H1 (cell line): ENCODE measurements around the gene PEPD. TPM values are rescaled to one million over a fixed set of nuclear protein-coding genes. Genes with fewer than 3 reads are reported as not detected.

Source experiments
- CTCF ChIA-PET: fragments of 300-600 bp; sonication (Branson Sonifier 250); formaldehyde crosslinking; loops from one replicate; lab custom pipeline; 2021; ENCODE audit not compliant: partially characterized antibody; lab: Charles Lee
- POLR2A ChIA-PET: fragments of 300-600 bp; sonication (Branson Sonifier 250); formaldehyde crosslinking; loops from one replicate; lab custom pipeline; 2021; ENCODE audit warnings: inconsistent platforms; ENCODE audit not compliant: partially characterized antibody; lab: Charles Lee
- DNase-seq, 2 experiments: peaks; one replicate each; pipeline versions ENCODE4 v3.0.0 to v3.0.0-alpha.2; 2010 to 2022; ENCODE audit warnings: low spot score in 2 of 2, low read depth in 1 of 2, mixed read lengths in 1 of 2
- FAIRE-seq: peaks from 2 replicates; lab custom pipeline; 2011; peaks lifted over from hg19 to GRCh38; lab: Jason Lieb, UNC
- H2AFZ ChIP-seq: 2 replicates; pipeline ENCODE4 v1.8.1; 2012; ENCODE audit warnings: low read length, inconsistent platforms
- H2AK5ac ChIP-seq: 2 replicates; pipeline ENCODE4 v1.6.1; 2013; ENCODE audit warnings: low read depth, low read length
- H2BK120ac ChIP-seq: replicated peaks from 2 replicates; pipeline ENCODE3; 2013; ENCODE audit warnings: low read depth, low read length, inconsistent platforms
- H2BK12ac ChIP-seq: 2 replicates; pipeline ENCODE4 v1.6.1; 2013; ENCODE audit warnings: low read depth, low read length
- H2BK15ac ChIP-seq: 2 replicates; pipeline ENCODE4 v1.6.1; 2013; ENCODE audit warnings: low read length
- H2BK20ac ChIP-seq: 2 replicates; pipeline ENCODE4 v1.6.1; 2013; ENCODE audit warnings: low read length
- H2BK5ac ChIP-seq: 2 replicates; pipeline ENCODE4 v1.6.1; 2013; ENCODE audit warnings: low read depth, low read length
- H3K14ac ChIP-seq: 2 replicates; pipeline ENCODE4 v1.6.1; 2013; ENCODE audit warnings: inconsistent platforms; ENCODE audit not compliant: insufficient read length
- H3K18ac ChIP-seq: 2 replicates; pipeline ENCODE4 v1.6.1; 2013; ENCODE audit warnings: low read length; ENCODE audit errors: extremely low read depth
- H3K23ac ChIP-seq: 2 replicates; pipeline ENCODE4 v1.6.1; 2013; ENCODE audit warnings: inconsistent platforms; ENCODE audit not compliant: insufficient read length
- H3K23me2 ChIP-seq: 2 replicates; pipeline ENCODE4 v1.6.1; 2013; ENCODE audit warnings: low read depth, low read length
- H3K27ac ChIP-seq: 2 replicates; pipeline ENCODE4 v1.6.1; 2011; ENCODE audit warnings: low read depth, low read length, inconsistent platforms
- H3K27me3 ChIP-seq, 4 experiments: replicated peaks in 1 of 4; 1 replicate in 1 of 4; 2 replicates in 3 of 4; pipeline versions ENCODE4 v1.6.1 to v1.8.1; 2011 to 2013; ENCODE audit warnings: low read length in 3 of 4, mild to moderate bottlenecking in 3 of 4, inconsistent platforms in 2 of 4, mixed read lengths in 2 of 4, moderate library complexity in 1 of 4; ENCODE audit not compliant: control insufficient read depth in 3 of 4, insufficient read depth in 3 of 4; ENCODE audit errors: extremely low read depth in 1 of 4
- H3K36me3 ChIP-seq, 4 experiments: 2 replicates each; pipeline versions ENCODE4 v1.6.1 to v1.8.1; 2011 to 2013; ENCODE audit warnings: mild to moderate bottlenecking in 4 of 4, low read length in 3 of 4, moderate library complexity in 2 of 4, control low read depth in 1 of 4, inconsistent platforms in 1 of 4; ENCODE audit not compliant: insufficient read depth in 4 of 4, control insufficient read depth in 2 of 4
- H3K4ac ChIP-seq: replicated peaks from 2 replicates; pipeline ENCODE3; 2013; ENCODE audit warnings: low read length, low read depth, mixed read lengths, inconsistent platforms; ENCODE audit not compliant: insufficient read length
- H3K4me1 ChIP-seq, 4 experiments: replicated peaks in 1 of 4; 1 replicate in 1 of 4; 2 replicates in 3 of 4; pipeline versions ENCODE4 v1.6.1 to v1.8.1; 2011 to 2013; ENCODE audit warnings: low read length in 3 of 4, inconsistent platforms in 2 of 4, mixed read lengths in 1 of 4; ENCODE audit not compliant: insufficient read depth in 4 of 4, control insufficient read depth in 3 of 4
- H3K4me2 ChIP-seq, 2 experiments: 2 replicates each; pipeline versions ENCODE4 v1.6.1 to v1.8.1; 2011 to 2013; ENCODE audit warnings: low read depth in 2 of 2, low read length in 2 of 2, control low read depth in 1 of 2, inconsistent platforms in 1 of 2, mild to moderate bottlenecking in 1 of 2; ENCODE audit not compliant: insufficient read depth in 1 of 2
- H3K4me3 ChIP-seq, 4 experiments: fragments of 200-600, 300-600 bp in 1 of 4; sonication (generic), shearing (Covaris generic), sonication (Bioruptor Twin) in 1 of 4; 2 replicates each; pipeline versions ENCODE4 v1.5.1 to v1.8.1; 2011 to 2016; ENCODE audit warnings: low read length in 4 of 4, low read depth in 3 of 4, control low read depth in 2 of 4, inconsistent platforms in 2 of 4, mild to moderate bottlenecking in 2 of 4, mixed read lengths in 1 of 4, moderate library complexity in 1 of 4; ENCODE audit not compliant: insufficient read depth in 2 of 4; ENCODE audit errors: extremely low read depth in 1 of 4
- H3K56ac ChIP-seq: replicated peaks from 2 replicates; pipeline ENCODE3; 2013; ENCODE audit warnings: low read depth, mild to moderate bottlenecking, mixed read lengths, low read length, inconsistent platforms; ENCODE audit not compliant: insufficient read length
- H3K79me1 ChIP-seq: 2 replicates; pipeline ENCODE4 v1.6.1; 2013; ENCODE audit warnings: low read depth, low read length, control low read depth
- H3K79me2 ChIP-seq, 2 experiments: 2 replicates each; pipeline versions ENCODE4 v1.6.1 to v1.8.1; 2012 to 2013; ENCODE audit warnings: low read length in 2 of 2, mild to moderate bottlenecking in 2 of 2, inconsistent platforms in 1 of 2; ENCODE audit not compliant: insufficient read depth in 2 of 2, control insufficient read depth in 1 of 2
- H3K9ac ChIP-seq, 4 experiments: replicated peaks in 1 of 4; 1 replicate in 1 of 4; 2 replicates in 3 of 4; pipeline versions ENCODE4 v1.6.1 to v1.8.1; 2011 to 2013; ENCODE audit warnings: low read depth in 3 of 4, low read length in 3 of 4, control low read depth in 2 of 4, mild to moderate bottlenecking in 2 of 4, moderate library complexity in 2 of 4, inconsistent platforms in 1 of 4; ENCODE audit errors: extremely low read depth in 1 of 4
- H3K9me3 ChIP-seq, 2 experiments: 2 replicates each; pipeline versions ENCODE4 v1.6.1 to v1.8.1; 2012 to 2013; ENCODE audit warnings: mild to moderate bottlenecking in 2 of 2, moderate library complexity in 2 of 2, control low read depth in 1 of 2, inconsistent platforms in 1 of 2, low read depth in 1 of 2, low read length in 1 of 2, mixed read lengths in 1 of 2; ENCODE audit not compliant: insufficient read depth in 2 of 2
- H4K20me1 ChIP-seq, 2 experiments: replicated peaks in 1 of 2; 2 replicates each; pipeline versions ENCODE3 to v1.8.1; 2011 to 2013; ENCODE audit warnings: inconsistent platforms in 2 of 2, low read length in 2 of 2, mild to moderate bottlenecking in 1 of 2; ENCODE audit not compliant: insufficient read depth in 2 of 2, control insufficient read depth in 1 of 2
- H4K5ac ChIP-seq: 2 replicates; pipeline ENCODE4 v1.6.1; 2013; ENCODE audit warnings: low read length, low read depth, mixed read lengths, inconsistent platforms; ENCODE audit not compliant: insufficient read length
- H4K8ac ChIP-seq: 2 replicates; pipeline ENCODE4 v1.8.0; 2013; ENCODE audit warnings: mild to moderate bottlenecking, moderate library complexity, low read length, inconsistent platforms; ENCODE audit not compliant: insufficient read depth; ENCODE audit errors: extremely low read depth
- H4K91ac ChIP-seq: replicated peaks from 2 replicates; pipeline ENCODE3; 2013; ENCODE audit warnings: low read length, mixed read lengths, inconsistent platforms; ENCODE audit not compliant: insufficient read length
- RAD21 ChIP-seq, 2 experiments: IDR thresholded peaks in 1 of 2; conservative IDR thresholded peaks in 1 of 2; 2 replicates each; pipeline ENCODE4 v1.6.1; 2011; ENCODE audit warnings: low read depth in 2 of 2, low read length in 2 of 2, improper control_type of control experiment in 1 of 2, inconsistent platforms in 1 of 2, mild to moderate bottlenecking in 1 of 2, moderate library complexity in 1 of 2
- SIN3A ChIP-seq, 2 experiments: IDR thresholded peaks in 1 of 2; conservative IDR thresholded peaks in 1 of 2; 2 replicates each; pipeline ENCODE4 v1.6.1; 2011 to 2012; ENCODE audit warnings: low read length in 2 of 2, improper control_type of control experiment in 1 of 2, low read depth in 1 of 2, mild to moderate bottlenecking in 1 of 2
- WGBS, 2 experiments: shearing (Covaris generic) in 1 of 2; methylation state at CpG; one replicate each; pipeline versions ENCODE4 v1.1.6 to v1.1.7; 2013 to 2015; ENCODE audit warnings: low lambda C conversion rate in 2 of 2, mixed read lengths in 2 of 2, inconsistent platforms in 1 of 2, low coverage in 1 of 2, missing lambda C conversion rate in 1 of 2; ENCODE audit not compliant: insufficient replicate concordance in 2 of 2, insufficient coverage in 1 of 2, insufficient read length in 1 of 2; ENCODE audit errors: extremely low coverage in 1 of 2, missing lambda C conversion rate in 1 of 2; 5-methylcytosine and 5-hydroxymethylcytosine counted together
- polyA plus RNA-seq, 7 experiments: library from polyadenylated mRNA; depleted of rRNA in 3 of 7; stranded (reverse) in 5 of 7; unstranded in 2 of 7; fragments of >200 nt in 5 of 7; fragments of 200-250 nt in 2 of 7; gene quantifications; 1 replicate in 5 of 7; 2 replicates in 1 of 7; 4 replicates in 1 of 7; pipeline versions ENCODE4 v1.2.1 to v1.2.3, GENCODE V29; 2011 to 2013; ENCODE audit warnings: missing spikeins in 2 of 7, mixed read lengths in 2 of 7
- total RNA-seq: library from RNA; stranded (reverse); fragmentation: NEBNext Ultra II Directional; extraction: Animal tissue kit (Norgen Biotek cat#: 25700); gene quantifications from 2 replicates; pipeline ENCODE4 v1.2.1, GENCODE V29; 2021

PEPD gene
- total and polyA plus RNA-seq, 2 of the 8 experiments (the other 6 are each of a cell fraction or from before 2014, with no cell fraction given): 84.1 to 178 TPM

GRCh38 chr19:33434069-33434885, 87.3 kb downstream of the PEPD start:
- Histone ChIP-seq H3K4me3 (no peak overlapping the region), H3K4ac (no peak overlapping the region), H3K4me1 (peaks cover 0 to 4% (median 2%) of the 10 kb centered on the region in 4 experiments; a peak in 2 of 7 replicates), H3K27ac (no peak overlapping the region), H3K9me3 (no peaks in the 10 kb centered on the region), H4K8ac (no peak overlapping the region; the same call in 1 of the 2 replicates), H4K5ac (no peak overlapping the region), H2BK5ac (no peak overlapping the region), H3K23me2 (no peaks in the 10 kb centered on the region), H3K79me1 (no peaks in the 10 kb centered on the region), H3K18ac (no peak overlapping the region), H4K91ac (no peak overlapping the region), H2AK5ac (no peak overlapping the region), H2AFZ (no peak overlapping the region), H3K56ac (no peak overlapping the region), H3K79me2 (no peaks in the 10 kb centered on the region), H4K20me1 (peaks cover 0 to 5% of the 10 kb centered on the region in 2 experiments), H2BK15ac (no peak overlapping the region), H2BK12ac (no peak overlapping the region; the same call in 1 of the 2 replicates), H3K4me2 (no peak overlapping the region), H3K14ac (no peak overlapping the region), H2BK120ac (no peak overlapping the region), H3K9ac (no peak overlapping the region), H2BK20ac (no peak overlapping the region), H3K23ac (no peak overlapping the region), H3K27me3 (no peaks in the 10 kb centered on the region), H3K36me3 (no peaks in the 10 kb centered on the region)
- TF ChIP-seq RAD21 (IDR thresholded peaks at IDR 0.05 in 1 of 2, conservative IDR thresholded peaks at IDR 0.05 in 1 of 2; ENCODE audit: low read depth in 2 of 2, low read length in 2 of 2) (no peak), SIN3A (conservative IDR thresholded peaks at IDR 0.05 in 1 of 2, IDR thresholded peaks at IDR 0.05 in 1 of 2; ENCODE audit: low read depth in 1 of 2, low read length in 2 of 2) (no peak)
- CTCF ChIA-PET: interaction anchor here (1.1 to 4.2 kb wide), 3 partner anchors 8 to 337 kb away, joined by 3 to 29 read pairs (median 20); no protein-coding TSS in a partner anchor
- POLR2A ChIA-PET: no interaction called here
- WGBS, 2 experiments: 85% methylated on average over 22 of the region's 22 CpGs; no CpG with 5 or more reads in 1 of the 2 experiments
- no peak for DNase-seq
- no peak for FAIRE-seq
